Right lobe of liver (tissue), 4 donors: ENCODE measurements around the gene CAVIN1.

Source experiments
- CTCF ChIP-seq, 4 donors: fragments of 200-600 bp in 3 of 4; fragments of 450-650 bp in 1 of 4; IDR thresholded peaks; one replicate each; pipeline versions ENCODE4 v1.5.1 to v1.8.0; 2016 to 2022; ENCODE audit warnings: antibody characterized with exemption in 4 of 4, mild to moderate bottlenecking in 2 of 4
- POLR2A ChIP-seq: fragments of 450-650 bp; IDR thresholded peaks from one replicate; pipeline ENCODE4 v1.6.1; 2017; ENCODE audit warnings: antibody characterized with exemption, mild to moderate bottlenecking
- donor health status: DM: no; HTN: no; CAD: no.
- donor health status: DM: no; HTN: no; CAD: no.
- donor health status: DM: no; HTN: yes; CAD: no.

DNA sequence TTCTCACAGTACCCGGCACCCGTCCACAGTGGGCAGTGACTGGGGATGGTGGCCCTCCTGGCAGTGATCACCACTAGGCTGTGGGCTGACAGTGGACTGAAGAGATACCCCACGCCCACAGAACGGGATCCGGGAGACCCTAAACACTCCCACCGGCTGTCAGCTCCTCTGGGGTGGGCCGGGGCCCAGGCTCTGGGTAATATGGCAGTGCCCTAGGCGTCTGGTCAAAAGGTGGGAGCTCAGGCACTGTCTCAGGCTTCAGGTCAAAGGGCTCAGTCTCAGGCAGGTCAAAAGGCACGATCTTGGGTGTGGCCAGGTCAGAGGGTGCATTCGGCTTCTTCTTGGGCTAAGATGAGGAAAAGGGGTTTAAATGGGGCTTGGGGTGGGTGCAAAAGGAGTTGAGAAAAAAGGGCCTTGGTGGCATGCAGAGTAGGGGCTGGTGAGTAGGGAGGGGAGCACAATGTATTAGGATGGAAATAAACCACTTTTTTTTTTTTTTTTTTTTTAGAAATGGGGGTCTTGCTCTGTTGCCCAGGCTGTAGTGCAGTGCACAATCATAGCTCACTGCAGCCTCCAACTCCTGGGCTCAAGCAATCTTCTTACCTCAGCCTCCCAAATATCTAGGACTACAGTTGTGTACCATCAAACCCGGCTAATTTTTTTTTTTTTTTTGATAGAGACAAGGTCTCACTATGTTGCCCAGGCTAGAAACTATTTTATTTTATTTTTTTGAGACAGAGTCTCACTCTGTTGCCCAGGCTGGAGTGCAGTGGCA lies 11.0 kb downstream of the CAVIN1 start:
- TF ChIP-seq CTCF (IDR thresholded peaks at IDR 0.05) (no peak), POLR2A (no peak)
